ENCODE data around the gene ZDHHC7.

The ZDHHC7 gene

DNA sequence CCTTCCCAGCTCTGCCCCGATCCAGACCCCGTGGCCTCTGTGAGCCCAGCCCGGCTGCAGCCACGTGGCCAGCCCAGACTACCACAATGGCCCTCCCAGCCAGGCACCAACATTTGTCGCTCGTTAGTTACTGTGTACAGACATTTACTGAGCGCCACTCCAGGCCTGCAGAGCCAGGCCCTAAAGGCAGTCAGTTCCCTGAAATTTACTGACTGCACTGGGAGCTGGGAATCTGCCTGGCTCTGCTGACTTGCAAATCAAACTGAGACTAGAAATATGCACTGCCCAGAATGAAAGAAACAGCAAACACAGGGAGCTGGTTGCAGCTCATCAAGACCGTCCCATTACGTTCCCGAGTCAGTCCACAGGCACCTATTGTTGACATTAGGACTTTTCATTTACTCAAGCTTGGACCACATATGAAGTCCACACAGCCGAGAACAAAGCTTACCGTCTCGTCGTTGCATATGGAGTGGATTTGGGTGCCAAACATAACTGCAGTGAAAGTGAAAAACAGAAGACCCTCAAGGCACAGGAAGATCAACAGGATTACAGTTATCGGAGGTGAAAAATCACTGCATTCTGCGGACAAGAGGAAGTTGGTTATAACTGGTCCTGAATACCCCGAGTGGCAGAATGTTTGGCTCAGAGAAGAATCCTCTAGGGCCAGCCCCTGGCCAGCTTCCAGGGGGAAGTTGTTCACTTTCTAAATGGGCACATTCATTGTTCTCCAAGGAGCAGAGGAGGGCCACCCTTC is 34.5 kb downstream of the ZDHHC7 start:
- no peak overlapping the region for H3K4me3 ChIP-seq (ENCODE audit: low read length)
- no peak for DNase-seq (ENCODE audit: low read depth, low spot score)

DNA sequence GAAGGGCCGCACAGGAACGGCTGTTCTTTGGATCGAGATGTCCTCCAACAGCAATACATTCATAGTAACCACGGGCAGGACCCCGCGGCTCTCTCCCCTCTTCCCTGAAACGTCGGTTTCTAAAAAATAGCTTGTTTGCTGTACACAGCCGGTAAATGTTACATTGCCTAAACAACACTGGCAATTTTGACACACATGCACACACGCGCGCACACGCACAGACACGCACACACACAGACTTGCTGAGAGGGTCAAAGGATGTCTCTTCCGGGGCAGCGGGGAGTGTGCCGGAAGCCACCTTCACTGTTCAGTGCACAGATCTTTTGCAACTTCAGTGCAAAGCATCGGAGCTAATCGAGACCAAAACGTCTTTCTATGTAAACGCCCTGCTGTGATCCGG is 35.8 kb downstream of the ZDHHC7 start:
- no peak overlapping the region for H3K4me3 ChIP-seq (ENCODE audit: low read length)
- DNase-seq (ENCODE audit: low read depth, low spot score) = no peak

DNA sequence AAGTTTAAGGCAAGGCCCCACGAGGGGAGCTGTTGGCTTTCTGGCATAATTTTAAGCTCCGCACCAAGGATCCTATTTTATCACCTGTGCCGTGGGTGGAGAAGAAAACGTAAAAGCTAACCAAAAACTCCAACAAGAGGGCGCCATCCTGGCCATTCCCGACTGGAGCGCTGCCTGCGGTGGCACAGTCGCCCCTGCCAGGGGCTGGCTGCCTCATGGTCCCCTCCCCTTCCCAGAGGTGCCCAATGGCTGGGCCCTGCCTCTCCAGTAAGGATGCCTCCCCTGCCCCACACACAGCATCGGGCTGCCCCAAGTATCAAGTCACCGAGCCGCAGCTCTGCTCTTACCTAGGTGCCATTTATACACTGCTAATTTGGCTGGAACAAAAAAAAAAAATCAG is 36.3 kb downstream of the ZDHHC7 start:
- DNase-seq (ENCODE audit: low read depth, low spot score) = no peak

DNA sequence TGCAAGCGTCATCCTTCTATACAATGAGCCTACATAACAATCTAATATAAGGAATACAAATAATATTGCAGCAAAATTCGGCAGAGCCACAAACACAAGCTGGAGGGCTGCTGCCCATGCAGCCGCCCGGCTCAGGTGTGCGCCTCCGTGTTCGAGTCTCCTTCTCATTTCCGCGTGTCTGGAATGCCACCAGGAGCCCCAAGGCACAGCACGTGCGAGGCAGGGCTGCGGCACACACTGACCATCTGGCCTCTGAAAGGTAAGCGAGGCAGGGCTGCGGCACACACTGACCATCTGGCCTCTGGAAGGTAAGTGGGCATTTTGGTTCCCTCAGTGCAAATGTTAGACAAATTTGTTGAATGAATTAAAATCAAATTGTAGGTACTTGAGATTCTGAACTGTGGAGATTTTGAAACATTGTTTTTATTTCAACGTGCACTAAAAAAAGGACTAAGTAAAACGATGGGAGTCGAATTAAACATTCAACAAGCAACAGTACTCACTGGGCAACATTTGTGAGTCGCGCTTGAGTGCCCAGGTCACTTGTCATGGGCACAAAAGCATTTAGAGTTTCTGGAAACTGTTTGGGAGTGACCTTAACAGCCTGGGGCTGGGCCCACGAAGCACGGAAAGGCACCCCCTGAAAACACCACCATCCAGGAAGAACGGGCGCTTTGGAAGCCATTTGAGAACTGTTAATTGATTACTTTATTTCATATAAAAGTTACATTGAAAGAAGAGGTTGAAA is 37.4 kb downstream of the ZDHHC7 start:
- no peak for DNase-seq (ENCODE audit: low read depth, low spot score)
- H3K4me3 ChIP-seq (ENCODE audit: low read length) = no peak overlapping the region

More for the DNA sequence above, 36.3 kb downstream of the ZDHHC7 start:
- H3K4me3 ChIP-seq (ENCODE audit: low read length) = no peak overlapping the region

DNA sequence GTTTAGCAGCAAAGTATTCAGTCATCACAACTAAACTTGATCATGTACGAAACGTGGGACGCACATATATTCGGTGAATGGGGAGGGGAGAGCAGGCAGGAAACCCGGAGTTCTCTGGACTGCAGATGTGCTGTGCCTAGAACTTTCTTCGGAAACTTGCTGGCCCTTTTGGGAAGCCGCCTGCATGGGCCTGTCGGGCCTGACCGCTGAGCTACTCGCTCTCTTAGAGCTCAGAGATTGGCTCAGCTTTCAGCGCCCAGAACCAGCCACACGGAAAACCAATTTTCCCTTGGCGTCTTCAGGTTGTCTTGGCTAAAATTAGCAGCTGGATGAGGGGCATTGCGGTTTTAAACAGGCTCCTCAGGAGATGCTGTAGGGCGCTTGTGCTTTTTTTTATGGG is 38.1 kb downstream of the ZDHHC7 start:
- no peak for DNase-seq (ENCODE audit: low read depth, low spot score)
- no peak overlapping the region for H3K4me3 ChIP-seq (ENCODE audit: low read length)

DNA sequence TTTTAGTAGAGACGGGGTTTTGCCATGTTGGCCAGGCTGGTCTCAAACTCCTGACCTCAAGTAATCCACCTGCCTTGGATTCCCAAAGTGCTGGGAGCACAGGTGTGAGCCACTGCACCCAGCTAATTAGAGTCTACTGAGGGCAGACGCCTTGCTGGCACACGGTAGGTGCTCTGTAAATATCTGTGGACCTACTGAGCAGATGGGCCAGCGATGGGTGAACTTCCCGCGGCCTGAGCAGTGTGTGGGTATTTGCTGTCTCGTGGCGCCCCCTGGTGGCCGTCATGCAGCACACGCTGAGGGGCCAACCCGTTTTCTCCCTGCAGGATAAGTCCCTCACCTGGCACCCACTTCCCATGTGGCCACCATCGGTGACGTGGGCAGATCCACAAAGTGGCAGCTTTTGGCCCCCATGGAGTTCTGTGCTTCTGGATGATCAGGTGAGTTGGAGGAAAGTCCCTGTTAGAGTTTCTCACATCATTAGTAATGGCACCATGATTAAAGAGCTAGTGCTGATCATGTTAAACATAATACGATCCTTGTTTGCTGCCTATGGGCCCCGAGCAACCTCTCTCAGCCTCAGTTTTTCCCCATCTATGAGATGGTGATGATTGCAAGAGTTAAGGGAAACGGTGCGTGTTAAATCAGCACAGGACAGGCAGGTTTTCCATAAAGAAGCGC is 40.7 kb downstream of the ZDHHC7 start:
- peak; percentile 59 for DNase-seq (ENCODE audit: low read depth, low spot score)
- H3K4me3 ChIP-seq (ENCODE audit: low read length) = no peak overlapping the region

DNA sequence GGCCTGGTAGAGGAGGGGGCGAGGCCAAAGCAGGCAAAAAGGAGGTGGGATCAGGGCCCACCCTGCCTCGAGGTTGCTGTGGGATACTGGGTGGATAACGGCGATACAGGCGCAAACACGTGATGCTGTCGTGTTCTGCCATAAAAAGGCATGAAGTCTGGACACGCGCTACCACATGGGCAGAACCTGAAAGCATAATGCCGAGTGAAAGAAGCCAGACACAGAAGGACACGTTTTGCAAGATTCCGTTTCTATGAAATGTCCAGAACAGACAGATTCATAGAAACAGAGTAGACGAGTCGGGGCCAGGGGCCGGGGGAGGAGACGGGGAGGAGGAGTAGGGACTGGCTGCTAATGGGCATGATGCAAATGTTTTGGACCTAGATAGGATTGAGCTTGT is 43.5 kb downstream of the ZDHHC7 start:
- no peak overlapping the region for H3K4me3 ChIP-seq (ENCODE audit: low read length)
- DNase-seq (ENCODE audit: low read depth, low spot score) = no peak

DNA sequence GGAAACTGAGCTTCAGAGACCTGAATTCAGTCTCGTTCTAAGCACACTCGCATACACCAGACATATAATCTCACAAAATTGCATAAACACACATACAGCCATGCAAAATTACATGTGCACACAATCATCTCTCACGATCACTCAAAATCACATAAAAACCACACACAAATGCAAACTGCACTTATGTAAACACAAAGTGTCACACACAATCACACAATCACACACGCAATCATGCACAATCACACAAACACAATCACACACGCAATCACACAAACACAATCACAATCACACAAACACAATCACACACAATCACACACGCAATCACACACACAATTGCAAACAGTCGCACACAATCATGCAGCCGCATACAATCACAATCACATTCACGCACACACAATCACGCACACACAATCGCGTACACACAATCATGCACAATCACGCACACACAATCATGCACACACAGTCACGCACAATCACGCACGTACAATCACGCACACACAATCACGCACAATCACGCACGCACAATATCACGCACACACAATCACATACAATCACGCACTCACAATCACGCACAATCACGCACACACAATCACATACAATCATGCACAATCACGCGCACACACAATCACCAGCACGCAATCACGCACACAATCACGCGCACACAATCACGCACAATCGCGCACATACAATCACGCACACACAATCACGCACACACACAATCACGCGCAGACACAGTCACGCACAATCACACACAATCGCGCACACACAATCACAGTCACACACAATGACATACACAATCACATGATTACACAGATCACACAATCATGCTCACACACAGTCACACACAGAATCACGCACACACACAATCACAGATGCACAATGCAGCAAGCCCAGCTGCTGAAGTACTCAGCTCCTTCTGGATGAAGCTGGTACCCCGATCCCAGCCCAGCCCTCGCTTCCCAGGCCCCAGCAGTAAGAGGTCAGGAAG is 45.6 kb downstream of the ZDHHC7 start:
- no peak overlapping the region for H3K4me3 ChIP-seq (ENCODE audit: low read length)

DNA sequence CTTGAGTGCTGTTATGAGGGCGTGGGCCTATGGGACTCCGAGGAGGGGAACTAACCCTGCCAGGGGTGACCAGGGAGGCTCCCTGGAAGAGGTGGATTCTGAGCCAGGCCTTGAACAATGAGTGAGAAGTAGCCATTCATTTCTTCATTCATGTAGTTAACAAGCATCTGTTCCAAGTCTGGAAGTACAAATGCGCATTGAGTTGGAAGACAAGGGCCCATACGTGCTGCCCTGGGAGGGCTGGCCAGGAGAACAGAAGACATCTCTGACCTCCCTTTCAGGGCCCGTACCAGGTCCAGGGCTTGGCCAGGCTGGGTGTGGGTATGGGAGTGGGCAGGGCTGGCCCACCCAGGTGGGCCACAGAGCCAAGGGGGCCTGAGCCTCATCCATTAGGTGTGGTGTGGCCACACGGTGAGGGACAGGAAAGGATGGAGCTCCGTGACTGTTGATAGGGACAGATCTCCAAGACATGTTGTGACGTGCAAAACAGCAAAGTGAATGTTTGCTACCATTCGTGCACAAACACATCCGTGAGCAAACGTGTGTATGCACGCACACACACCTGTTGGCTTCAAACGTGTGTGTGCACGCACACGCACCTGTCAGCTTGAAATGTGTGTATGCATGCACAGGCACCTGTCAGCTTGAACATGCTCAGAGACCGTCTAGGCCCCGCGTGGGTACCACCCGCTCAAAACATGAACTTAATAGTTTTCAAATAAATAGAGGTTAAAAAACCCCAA is 46.8 kb downstream of the ZDHHC7 start:
- H3K4me3 ChIP-seq (ENCODE audit: low read length) = no peak overlapping the region
- no peak for DNase-seq (ENCODE audit: low read depth, low spot score)

More for the DNA sequence above, 45.6 kb downstream of the ZDHHC7 start:
- no peak for DNase-seq (ENCODE audit: low read depth, low spot score)

DNA sequence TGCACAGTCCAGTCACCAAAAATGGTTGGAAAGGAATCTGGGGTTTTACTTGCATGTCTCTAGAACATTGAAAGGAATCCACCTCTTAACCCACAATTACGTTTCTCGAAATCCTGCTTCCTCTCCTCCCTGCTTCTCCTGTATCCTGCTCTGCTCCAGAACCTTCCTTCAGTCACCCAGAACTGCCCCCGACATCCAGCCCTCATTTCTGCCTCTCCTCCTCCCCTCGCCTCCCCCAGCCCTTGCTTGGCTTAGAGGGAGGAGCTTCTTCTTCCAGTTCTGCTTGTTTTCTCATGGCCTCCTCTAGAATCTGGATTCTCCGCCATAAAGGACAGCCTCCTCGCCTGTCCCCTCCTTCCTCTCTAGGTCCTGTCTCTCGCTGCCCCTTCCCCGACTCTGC is 48.3 kb downstream of the ZDHHC7 start:
- no peak overlapping the region for H3K4me3 ChIP-seq (ENCODE audit: low read length)
- DNase-seq (ENCODE audit: low read depth, low spot score) = no peak

DNA sequence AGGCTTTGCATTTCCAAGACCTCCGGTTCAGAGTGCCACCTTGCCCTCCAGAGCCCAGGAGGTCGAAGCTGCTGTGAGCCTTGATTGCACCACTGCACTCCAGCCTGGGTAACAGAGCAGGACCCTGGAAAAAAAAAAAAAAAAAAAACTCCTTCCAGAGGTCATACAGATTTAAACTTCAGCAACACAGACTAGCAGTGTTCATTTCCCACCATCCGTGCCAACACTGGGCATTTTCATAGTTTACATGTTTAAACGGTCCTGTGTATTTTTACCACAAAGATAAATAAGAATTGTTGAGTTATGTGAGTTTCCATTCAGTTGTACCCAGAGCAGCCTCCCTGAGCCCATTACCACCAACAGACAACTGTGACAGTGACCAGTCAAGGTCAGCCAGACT is 50.4 kb downstream of the ZDHHC7 start:
- no peak for DNase-seq (ENCODE audit: low read depth, low spot score)
- no peak overlapping the region for H3K4me3 ChIP-seq (ENCODE audit: low read length)

DNA sequence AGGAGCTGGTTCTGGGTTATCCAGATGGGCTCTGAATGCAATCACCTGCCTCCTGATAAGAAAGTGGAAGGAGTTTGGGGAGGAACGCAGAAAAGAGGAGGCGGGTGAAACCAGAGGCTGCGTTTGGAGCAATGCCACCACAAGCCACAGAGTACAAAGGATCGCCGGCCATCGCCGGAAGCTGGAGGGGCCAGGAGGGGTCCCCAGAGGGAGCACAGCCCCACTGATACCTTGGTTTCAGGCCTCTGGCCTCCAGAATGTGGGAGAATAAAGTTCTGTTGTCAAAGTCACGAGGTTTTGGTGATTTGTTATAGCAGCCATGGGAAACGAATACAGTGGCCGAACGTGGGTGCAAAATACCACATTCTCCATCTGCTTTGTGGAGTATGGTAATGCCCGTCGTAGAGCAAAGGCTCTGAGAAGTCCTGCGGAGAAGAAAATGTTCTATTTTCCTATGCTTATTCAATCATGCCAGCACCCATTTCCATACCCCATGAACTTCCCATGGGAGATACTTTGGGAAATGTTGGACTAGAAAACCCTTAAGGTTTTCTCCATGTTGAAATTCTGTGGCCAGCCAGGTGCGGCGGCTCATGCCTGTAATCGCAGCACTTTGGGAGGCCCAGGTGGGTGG is 51.4 kb downstream of the ZDHHC7 start:
- peak; percentile 21 for DNase-seq (ENCODE audit: low read depth, low spot score)
- no peak overlapping the region for H3K4me3 ChIP-seq (ENCODE audit: low read length)

DNA sequence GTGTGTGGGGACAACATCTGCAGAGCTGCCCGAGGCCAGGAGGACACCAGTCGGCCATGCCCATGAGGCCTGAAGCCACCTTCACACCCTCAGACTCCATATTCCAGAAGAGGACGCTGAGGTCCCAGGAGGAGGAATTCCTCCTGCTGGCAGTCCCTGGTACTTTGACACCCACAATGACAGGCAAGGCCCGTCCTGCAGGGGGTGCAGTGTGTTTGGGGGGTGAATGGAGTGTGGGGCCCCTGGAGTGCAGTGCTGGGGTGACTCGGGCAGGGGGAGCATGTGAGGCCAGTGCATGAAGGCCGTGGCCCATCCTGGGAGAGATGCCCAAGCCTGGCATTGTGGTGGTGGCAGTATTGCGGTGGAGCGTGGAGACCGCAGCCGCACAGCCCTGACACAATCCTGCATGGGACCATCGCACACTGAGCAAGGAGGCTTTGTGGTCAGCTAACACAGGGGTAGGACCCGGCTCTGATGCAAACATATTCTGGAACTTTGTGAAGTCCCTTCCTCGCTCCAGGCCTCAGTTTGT is 52.2 kb downstream of the ZDHHC7 start:
- no peak overlapping the region for H3K4me3 ChIP-seq (ENCODE audit: low read length)
- no peak for DNase-seq (ENCODE audit: low read depth, low spot score)

DNA sequence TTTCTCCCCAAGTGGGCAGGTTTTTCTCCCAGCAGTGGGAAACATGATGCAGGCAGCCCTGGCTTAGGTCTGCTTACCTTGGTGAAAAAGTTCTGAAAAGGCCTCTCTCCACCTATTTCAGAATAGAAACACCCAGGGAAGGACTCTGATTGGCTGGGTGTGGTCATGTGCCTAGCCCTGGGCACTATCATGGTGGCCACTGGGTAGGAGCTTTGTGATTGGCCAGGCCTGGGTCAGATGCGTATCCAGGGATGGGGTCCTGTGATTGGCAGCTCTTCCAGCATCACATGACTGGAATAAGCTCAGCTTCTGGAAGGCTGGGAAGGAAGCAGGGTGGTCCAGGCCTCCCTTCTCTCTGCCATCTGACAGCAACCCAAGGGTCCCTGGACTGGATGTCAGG is 53.5 kb downstream of the ZDHHC7 start:
- DNase-seq (ENCODE audit: low read depth, low spot score) = no peak

DNA sequence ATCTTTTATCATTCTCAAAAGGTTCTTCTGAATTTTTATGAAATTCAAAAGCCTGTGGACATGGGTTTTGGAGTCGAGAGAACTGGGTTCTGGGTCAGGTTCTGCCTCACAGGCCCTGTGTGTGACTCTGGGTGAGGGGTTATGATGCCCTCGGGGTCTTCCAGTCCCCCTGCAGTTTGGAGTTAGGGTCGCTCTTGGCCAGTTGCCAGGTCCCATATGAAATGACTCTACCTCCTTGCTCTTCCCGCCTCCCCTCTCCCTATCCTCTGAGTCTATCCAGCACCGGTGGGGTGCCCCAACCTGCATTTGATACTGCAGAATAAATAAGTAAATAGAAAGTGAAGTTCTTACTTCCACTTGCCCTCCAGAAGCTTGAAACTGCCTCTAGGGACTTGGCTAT is 54.1 kb downstream of the ZDHHC7 start:
- no peak for DNase-seq (ENCODE audit: low read depth, low spot score)
- H3K4me3 ChIP-seq (ENCODE audit: low read length) = no peak overlapping the region

More for the DNA sequence above, 53.5 kb downstream of the ZDHHC7 start:
- H3K4me3 ChIP-seq (ENCODE audit: low read length) = no peak overlapping the region

DNA sequence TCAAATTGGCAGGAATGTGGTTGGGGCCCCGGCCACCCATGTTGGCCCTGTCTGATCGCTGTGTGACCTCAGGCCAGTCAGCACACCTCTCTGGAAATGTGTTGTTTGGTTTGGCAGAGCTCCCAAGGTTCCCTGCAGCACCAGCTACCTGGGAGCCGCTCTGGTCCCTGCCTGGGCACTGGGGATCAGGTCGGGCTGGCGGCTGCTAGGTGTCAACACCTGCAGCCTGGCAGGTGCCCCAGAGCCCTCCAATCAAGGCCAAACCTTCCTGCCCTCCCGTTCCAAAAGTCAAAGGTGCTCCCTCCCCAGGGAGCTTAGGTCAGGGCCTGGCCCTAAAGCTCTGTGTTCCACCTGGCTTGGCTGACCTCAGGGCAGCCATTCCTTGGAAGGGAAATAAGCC is 55.9 kb downstream of the ZDHHC7 start:
- DNase-seq (ENCODE audit: low read depth, low spot score) = no peak
- H3K4me3 ChIP-seq (ENCODE audit: low read length) = no peak overlapping the region

DNA sequence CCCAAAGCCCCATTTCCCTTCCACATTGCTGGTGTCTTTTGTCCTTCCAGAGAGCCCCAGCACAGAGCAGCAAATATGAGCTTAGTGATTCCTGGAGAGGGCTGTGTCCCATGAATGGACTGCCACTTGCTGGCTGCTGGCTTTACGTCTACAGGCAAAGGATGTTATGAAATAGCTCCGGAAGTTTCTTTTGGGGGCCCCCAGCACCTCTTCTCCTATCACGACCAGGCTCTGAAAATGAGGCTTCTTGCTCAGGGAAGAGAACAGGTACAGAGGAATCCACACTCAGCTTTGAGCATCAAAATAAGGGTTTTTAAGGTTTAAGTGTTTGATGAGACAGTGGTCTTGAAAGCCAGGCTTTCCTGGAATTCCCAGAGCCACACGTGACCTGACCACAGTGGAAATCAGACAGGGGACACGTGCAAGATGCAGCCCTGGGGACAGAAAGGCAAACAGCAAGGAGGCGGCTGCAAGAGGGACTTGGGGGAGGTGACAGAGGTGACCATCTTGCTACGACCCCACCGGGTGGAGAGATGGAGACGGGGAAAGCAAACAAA is 58.1 kb downstream of the ZDHHC7 start:
- no peak overlapping the region for H3K4me3 ChIP-seq (ENCODE audit: low read length)
- DNase-seq (ENCODE audit: low read depth, low spot score) = no peak
